Neural crest cell (in vitro differentiated cells): ENCODE results near the gene RIMS1. TPM values are rescaled to one million over a fixed set of nuclear protein-coding genes. Genes with fewer than 3 reads are reported as not detected.
A peak's percentile ranks its signal among the peaks of the same experiment; 100 is the strongest.

Experiments
- DNase-seq: peaks from one replicate; pipeline ENCODE4 v3.0.0; 2021; ENCODE audit warnings: low read depth, mixed read lengths, low spot score
- H3K27ac Mint-ChIP-seq: one replicate; pipeline ENCODE4 v1.8.0; 2021; ENCODE audit warnings: mild to moderate bottlenecking, mixed read lengths; ENCODE audit not compliant: unreplicated experiment
- H3K27me3 Mint-ChIP-seq: 2 replicates; pipeline ENCODE4 v1.8.0; 2021; ENCODE audit warnings: low read depth, mild to moderate bottlenecking, mixed read lengths
- H3K36me3 Mint-ChIP-seq: 2 replicates; pipeline ENCODE4 v1.8.0; 2021; ENCODE audit warnings: low read depth, mild to moderate bottlenecking, mixed read lengths
- H3K4me1 Mint-ChIP-seq: 2 replicates; pipeline ENCODE4 v1.8.0; 2021; ENCODE audit warnings: mixed read lengths
- H3K4me3 Mint-ChIP-seq: one replicate; pipeline ENCODE4 v1.8.0; 2021; ENCODE audit warnings: mild to moderate bottlenecking, mixed read lengths
- H3K9me3 Mint-ChIP-seq: 2 replicates; pipeline ENCODE4 v1.8.0; 2021; ENCODE audit warnings: mixed read lengths
- total RNA-seq: library from RNA; stranded (reverse); gene quantifications from 2 replicates; pipeline ENCODE4 v1.2.1, GENCODE V29; 2021
- TF ChIP-seq, protein P1 (sequence below): fragments of 200-600 bp; sonication (generic); conservative IDR thresholded peaks from 2 replicates; pipeline ENCODE4 v1.5.0; 2021; ENCODE audit warnings: antibody characterized with exemption, mild to moderate bottlenecking

RIMS1 gene
- total RNA-seq, 1 donor from 2014 or later, result 4.5 TPM

DNA sequence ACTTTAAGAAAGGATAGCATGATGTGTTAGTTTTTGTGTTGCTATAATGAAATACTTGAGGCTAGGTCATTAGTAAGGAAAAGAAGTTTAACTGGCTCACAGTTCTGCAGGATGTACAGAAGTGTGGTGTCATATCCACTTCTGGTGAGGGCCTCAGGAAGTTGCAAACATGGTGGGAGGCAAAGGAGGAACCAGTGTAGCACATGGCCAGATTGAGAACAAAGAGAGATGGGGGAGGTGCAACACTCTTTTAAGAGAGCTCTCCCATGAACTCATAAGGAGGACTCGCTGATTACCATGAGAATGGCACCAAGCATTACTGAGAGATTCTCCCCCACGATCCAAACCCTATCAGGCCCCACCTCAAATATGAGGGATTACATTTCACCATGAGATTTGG, 265.4 kb downstream of the RIMS1 start:
- Mint-ChIP-seq H3K27ac (no peak overlapping the region), H3K9me3 (peaks cover 10% of the 10 kb centered on the region)
- DNase-seq, result no peak

DNA sequence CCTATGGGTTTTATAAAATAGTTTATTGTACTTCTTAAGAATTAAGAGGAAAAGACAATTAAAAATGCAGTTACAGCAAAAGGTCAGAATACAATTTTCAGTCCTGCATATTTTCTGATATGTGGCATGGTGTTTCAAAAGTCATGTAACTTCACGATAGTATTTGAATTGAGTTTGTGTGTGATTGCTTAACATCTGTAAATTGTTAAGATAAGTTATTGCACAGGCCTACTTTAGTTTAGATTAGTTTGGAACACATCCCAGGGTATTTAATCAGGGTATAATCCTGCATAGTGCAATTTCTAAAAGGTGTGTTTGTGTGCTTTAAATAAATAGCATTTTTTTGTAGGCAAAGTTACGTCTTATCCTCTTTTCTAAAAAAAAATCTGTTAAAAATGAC, 289.6 kb downstream of the RIMS1 start:
- TF ChIP-seq, protein P1, sequence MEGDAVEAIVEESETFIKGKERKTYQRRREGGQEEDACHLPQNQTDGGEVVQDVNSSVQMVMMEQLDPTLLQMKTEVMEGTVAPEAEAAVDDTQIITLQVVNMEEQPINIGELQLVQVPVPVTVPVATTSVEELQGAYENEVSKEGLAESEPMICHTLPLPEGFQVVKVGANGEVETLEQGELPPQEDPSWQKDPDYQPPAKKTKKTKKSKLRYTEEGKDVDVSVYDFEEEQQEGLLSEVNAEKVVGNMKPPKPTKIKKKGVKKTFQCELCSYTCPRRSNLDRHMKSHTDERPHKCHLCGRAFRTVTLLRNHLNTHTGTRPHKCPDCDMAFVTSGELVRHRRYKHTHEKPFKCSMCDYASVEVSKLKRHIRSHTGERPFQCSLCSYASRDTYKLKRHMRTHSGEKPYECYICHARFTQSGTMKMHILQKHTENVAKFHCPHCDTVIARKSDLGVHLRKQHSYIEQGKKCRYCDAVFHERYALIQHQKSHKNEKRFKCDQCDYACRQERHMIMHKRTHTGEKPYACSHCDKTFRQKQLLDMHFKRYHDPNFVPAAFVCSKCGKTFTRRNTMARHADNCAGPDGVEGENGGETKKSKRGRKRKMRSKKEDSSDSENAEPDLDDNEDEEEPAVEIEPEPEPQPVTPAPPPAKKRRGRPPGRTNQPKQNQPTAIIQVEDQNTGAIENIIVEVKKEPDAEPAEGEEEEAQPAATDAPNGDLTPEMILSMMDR, result no peak
- H3K36me3 Mint-ChIP-seq, result peaks cover 4% of the 10 kb centered on the region
- H3K4me1 Mint-ChIP-seq, result no peaks in the 10 kb centered on the region
- no peak overlapping the region for H3K27ac Mint-ChIP-seq
- no peaks in the 10 kb centered on the region for H3K9me3 Mint-ChIP-seq
- no peak for DNase-seq
- no peak overlapping the region for H3K4me3 Mint-ChIP-seq
- peaks cover 13% of the 10 kb centered on the region for H3K27me3 Mint-ChIP-seq

More for the DNA sequence above, 265.4 kb downstream of the RIMS1 start:
- TF ChIP-seq, protein P1, result no peak
- H3K27me3 Mint-ChIP-seq, result no peaks in the 10 kb centered on the region
- H3K4me3 Mint-ChIP-seq, result no peak overlapping the region
- peaks cover 7% of the 10 kb centered on the region for H3K36me3 Mint-ChIP-seq
- peaks cover 5% of the 10 kb centered on the region for H3K4me1 Mint-ChIP-seq

DNA sequence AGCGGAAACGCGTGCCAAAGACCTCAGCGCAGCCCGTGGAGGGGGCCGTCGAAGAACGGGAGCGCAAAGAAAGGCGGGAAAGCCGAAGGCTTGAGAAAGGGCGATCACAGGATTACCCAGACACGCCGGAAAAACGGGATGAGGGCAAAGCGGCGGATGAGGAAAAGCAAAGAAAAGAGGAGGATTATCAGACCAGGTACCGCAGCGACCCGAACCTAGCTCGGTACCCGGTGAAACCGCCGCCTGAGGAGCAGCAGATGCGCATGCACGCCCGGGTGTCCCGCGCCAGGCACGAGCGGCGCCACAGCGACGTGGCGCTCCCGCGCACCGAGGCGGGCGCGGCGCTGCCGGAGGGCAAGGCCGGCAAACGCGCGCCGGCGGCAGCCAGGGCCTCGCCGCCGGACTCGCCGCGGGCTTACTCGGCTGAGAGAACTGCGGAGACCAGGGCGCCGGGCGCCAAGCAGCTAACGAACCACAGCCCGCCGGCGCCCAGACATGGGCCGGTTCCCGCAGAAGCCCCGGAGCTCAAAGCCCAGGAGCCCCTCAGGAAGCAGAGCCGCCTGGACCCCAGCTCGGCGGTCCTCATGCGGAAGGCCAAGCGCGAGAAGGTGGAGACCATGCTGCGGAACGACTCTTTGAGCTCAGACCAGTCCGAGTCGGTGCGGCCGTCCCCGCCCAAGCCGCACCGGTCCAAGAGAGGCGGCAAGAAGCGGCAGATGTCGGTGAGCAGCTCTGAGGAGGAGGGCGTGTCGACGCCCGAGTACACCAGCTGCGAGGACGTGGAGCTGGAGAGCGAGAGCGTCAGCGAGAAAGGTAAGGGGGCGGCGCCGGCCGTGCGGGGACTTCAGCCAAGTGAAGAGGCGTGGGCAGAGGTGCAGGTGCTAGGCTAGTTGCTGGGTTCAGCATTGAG, 296.2 kb downstream of the RIMS1 start:
- Mint-ChIP-seq H3K36me3 (peaks cover 9% of the 10 kb centered on the region), H3K27me3 (peaks cover 54% of the 10 kb centered on the region), H3K4me3 (peak overlapping the region; percentile 90), H3K9me3 (no peaks in the 10 kb centered on the region), H3K4me1 (peaks cover 10% of the 10 kb centered on the region), H3K27ac (no peak overlapping the region)
- DNase-seq, result peak; percentile 30
- TF ChIP-seq, protein P1, result no peak

DNA sequence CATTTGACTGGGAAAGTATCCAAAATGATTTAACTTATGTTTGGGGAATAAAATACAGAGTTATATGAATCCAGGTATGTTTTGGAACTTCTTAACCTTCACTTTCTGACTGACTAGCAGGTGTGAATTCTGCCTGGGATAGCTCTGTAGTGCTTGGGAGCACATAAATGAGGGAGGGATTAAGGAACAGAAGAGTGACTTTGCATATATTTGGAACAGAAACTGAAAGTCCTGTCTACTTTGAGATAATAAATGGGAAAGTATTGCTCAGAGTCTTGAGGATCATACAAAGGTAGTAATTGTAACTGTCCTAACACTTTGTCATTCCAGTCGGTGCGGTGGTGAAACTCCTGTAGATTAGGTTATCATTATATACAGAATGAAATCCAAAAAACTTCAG, 317.6 kb downstream of the RIMS1 start:
- no peaks in the 10 kb centered on the region for H3K27me3 Mint-ChIP-seq
- TF ChIP-seq, protein P1, result no peak
- no peaks in the 10 kb centered on the region for H3K9me3 Mint-ChIP-seq
- no peak for DNase-seq
- no peak overlapping the region for H3K27ac Mint-ChIP-seq
- H3K4me3 Mint-ChIP-seq, result no peak overlapping the region
- H3K36me3 Mint-ChIP-seq, result no peaks in the 10 kb centered on the region
- H3K4me1 Mint-ChIP-seq, result no peaks in the 10 kb centered on the region

DNA sequence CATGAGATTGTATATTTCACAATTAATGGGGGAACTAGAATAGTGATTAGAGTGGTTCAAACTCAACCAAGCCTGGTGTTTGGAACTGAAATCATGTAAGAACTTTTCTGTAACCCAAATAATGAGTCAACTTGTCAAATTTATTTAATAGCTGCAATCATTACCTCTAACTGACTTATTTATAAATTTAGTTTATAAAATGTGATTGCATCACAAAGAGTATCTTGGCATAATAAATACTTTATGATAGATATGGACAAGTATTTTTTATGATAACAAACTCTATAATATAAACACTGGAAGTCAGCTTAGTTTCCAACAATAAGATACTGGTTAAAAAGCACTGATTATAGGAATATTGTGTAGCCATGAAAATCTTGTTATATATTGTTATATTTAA, 319.1 kb downstream of the RIMS1 start:
- Mint-ChIP-seq H3K4me1 (no peaks in the 10 kb centered on the region), H3K27me3 (no peaks in the 10 kb centered on the region), H3K27ac (no peak overlapping the region), H3K4me3 (no peak overlapping the region), H3K36me3 (no peaks in the 10 kb centered on the region), H3K9me3 (no peaks in the 10 kb centered on the region)
- DNase-seq, result no peak
- TF ChIP-seq, protein P1, result no peak
